Subcutaneous adipose tissue (tissue), 4 donors: ENCODE measurements around the gene FBLN5. TPM values are rescaled to one million over a fixed set of nuclear protein-coding genes. Genes with fewer than 3 reads are reported as not detected.

Source experiments
- CTCF ChIP-seq: fragments of 450-650 bp; IDR thresholded peaks from one replicate; pipeline ENCODE4 v1.5.1; 2016; ENCODE audit warnings: low read depth, mild to moderate bottlenecking, control low read depth, antibody characterized with exemption, moderate library complexity
- total RNA-seq, 4 donors: library from RNA; depleted of rRNA; stranded (reverse); fragments of >200 nt; gene quantifications; one replicate each; pipeline ENCODE4 v1.1.0, GENCODE V29; 2016

FBLN5 gene
- total RNA-seq, 4 donors from 2014 or later = 108 to 158 (median 142) TPM

- no peak for TF ChIP-seq CTCF
Measured at GRCh38 chr14:91897106-91897701, 50.3 kb downstream of the FBLN5 start.

GRCh38 chr14:91896419-91896818, 51.1 kb downstream of the FBLN5 start:
- TF ChIP-seq CTCF = no peak

GRCh38 chr14:91893669-91894068, 53.8 kb downstream of the FBLN5 start:
- no peak for TF ChIP-seq CTCF

DNA sequence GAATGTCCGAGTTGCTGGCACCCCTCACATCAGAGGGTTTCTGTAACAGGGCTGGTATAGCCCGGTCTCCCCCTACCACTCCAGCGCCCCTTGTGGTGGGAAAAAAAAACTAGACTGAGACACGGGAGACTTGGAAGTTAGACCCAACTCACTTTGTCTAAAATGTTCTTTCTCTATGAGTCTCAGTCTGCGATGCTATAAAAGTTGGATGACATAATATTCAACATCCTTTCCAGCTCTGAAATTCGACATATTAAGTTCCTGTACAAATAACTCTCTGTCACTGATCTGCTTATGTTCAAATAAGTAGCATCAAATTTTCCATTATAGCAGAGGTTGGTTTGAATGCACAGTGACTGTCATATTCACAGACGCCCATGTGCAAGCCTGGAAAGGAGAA, 54.5 kb downstream of the FBLN5 start:
- TF ChIP-seq CTCF = no peak

GRCh38 chr14:91891721-91892220, 55.7 kb downstream of the FBLN5 start:
- no peak for TF ChIP-seq CTCF

DNA sequence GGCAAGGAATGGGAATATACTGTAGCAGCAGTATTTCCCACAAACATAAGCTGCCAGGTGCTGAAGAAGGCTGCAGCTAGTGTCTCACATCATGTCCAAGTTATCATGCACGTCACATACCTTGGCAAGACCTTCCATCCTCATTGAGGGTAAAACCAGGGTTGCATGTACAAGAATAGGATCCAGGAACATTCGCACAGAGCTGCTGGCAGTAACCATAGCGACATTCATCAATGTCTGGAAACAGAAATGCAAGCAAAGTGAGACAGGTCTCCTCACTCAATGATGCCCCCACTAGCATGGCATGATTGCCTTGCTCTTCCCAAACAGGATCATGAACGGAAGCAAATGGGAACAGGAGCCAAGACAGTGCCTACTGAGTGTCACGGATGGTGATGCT, 56.4 kb downstream of the FBLN5 start:
- no peak for TF ChIP-seq CTCF

DNA sequence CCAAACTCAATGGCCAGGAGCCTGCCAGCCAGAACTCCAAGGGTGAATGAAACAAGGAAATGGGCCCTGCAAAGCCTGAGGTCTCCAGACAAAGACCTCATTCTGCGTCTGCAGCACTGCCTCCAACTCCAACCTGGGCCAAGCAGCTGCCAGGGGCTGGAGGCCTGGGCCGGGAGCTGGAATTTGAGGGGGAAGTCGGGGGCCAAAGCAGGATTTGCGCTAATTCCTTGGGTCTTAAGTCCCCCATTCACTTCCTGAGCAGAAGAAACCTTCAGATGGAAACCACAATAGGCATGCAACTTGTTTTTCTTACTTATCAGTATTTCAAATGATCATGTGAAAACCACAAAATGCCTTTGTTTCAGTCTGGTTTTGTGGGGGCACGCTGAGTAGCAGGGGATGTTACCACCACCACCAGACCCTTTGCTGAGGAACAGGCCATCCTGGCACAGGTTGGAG, 57.2 kb downstream of the FBLN5 start:
- TF ChIP-seq CTCF = no peak
